K562 (cell line): Measurements from ENCODE around the gene DHRS11. TPM values are rescaled to one million over a fixed set of nuclear protein-coding genes. Genes with fewer than 3 reads are reported as not detected.

Source experiments
- ATAC-seq: fragments of 200-7000 bp; cut with Tn5 transposase; 3 replicates; pipeline ENCODE4 v1.9.1; 2020; ENCODE audit warnings: moderate library complexity
- BruUV-seq: library from RNA; stranded (reverse); fragments of 400-500 nt; replicated peaks from 2 replicates; lab custom pipeline; 2021; lab: Mats Ljungman, UMichigan
- CTCF ChIA-PET: fragments of 300-600 bp; formaldehyde crosslinking; extraction: SDS; loops from one replicate; lab custom pipeline; 2021; ENCODE audit warnings: low intra/inter-chr PET ratio; lab: Yijun Ruan, JAX
- POLR2A ChIA-PET: fragments of 300-600, 350-650 bp; sonication (Branson Sonifier 250); formaldehyde crosslinking; extraction: SDS; loops from one replicate; lab custom pipeline; 2021; ENCODE audit warnings: antibody characterized with exemption, inconsistent platforms; lab: Yijun Ruan, JAX
- DNase-seq, 4 experiments: peaks; one replicate each; pipeline versions ENCODE4 v3.0.0 to v3.0.0-alpha.2; 2011 to 2018; ENCODE audit warnings: low spot score in 3 of 4, mixed read lengths in 3 of 4; ENCODE audit errors: extremely low read depth in 1 of 4
- FAIRE-seq: peaks from 2 replicates; lab custom pipeline; 2011; peaks lifted over from hg19 to GRCh38; lab: Jason Lieb, UNC
- H2AFZ ChIP-seq: 2 replicates; pipeline ENCODE4 v1.6.0; 2011; ENCODE audit warnings: low read depth, low read length, control low read depth, inconsistent platforms
- H3K27ac ChIP-seq: fragments of 200-600 bp; 3 replicates; pipeline ENCODE4 v1.8.0; 2011; ENCODE audit warnings: low read depth, mild to moderate bottlenecking, control low read depth, inconsistent platforms, low read length, moderate library complexity, mixed read lengths; ENCODE audit errors: extremely low read depth
- H3K27me3 ChIP-seq, 2 experiments: fragments of 300-600 bp in 1 of 2; 2 replicates in 1 of 2; 3 replicates in 1 of 2; pipeline versions ENCODE4 v1.6.0 to v1.8.0; 2011; ENCODE audit warnings: inconsistent platforms in 2 of 2, low read length in 2 of 2, mild to moderate bottlenecking in 1 of 2, mixed read lengths in 1 of 2, moderate library complexity in 1 of 2; ENCODE audit not compliant: control insufficient read depth in 2 of 2, insufficient read depth in 2 of 2
- H3K36me3 ChIP-seq: fragments of 300-600 bp; 3 replicates; pipeline ENCODE4 v1.8.0; 2011; ENCODE audit warnings: mild to moderate bottlenecking, low read length, inconsistent platforms; ENCODE audit not compliant: control insufficient read depth, insufficient read depth
- H3K4me1 ChIP-seq, 2 experiments: fragments of 200-600 bp in 1 of 2; replicated peaks in 1 of 2; 2 replicates in 1 of 2; 3 replicates in 1 of 2; pipeline versions ENCODE4 v1.5.1 to v1.8.0; 2011; ENCODE audit warnings: inconsistent platforms in 2 of 2, low read length in 2 of 2, mild to moderate bottlenecking in 1 of 2, mixed read lengths in 1 of 2, moderate library complexity in 1 of 2; ENCODE audit not compliant: control insufficient read depth in 2 of 2, insufficient read depth in 2 of 2
- H3K4me2 ChIP-seq: 2 replicates; pipeline ENCODE4 v1.6.1; 2011; ENCODE audit warnings: low read length, control low read depth, inconsistent platforms, mixed read lengths; ENCODE audit not compliant: insufficient read depth
- H3K4me3 ChIP-seq: fragments of 200-600 bp; sonication (generic), shearing (Covaris generic); 2 replicates; pipeline ENCODE4 v1.5.1; 2016; ENCODE audit warnings: control low read depth, inconsistent platforms
- H3K79me2 ChIP-seq: fragments of 200-600 bp; 3 replicates; pipeline ENCODE4 v1.8.0; 2011; ENCODE audit warnings: low read length, inconsistent platforms; ENCODE audit not compliant: control insufficient read depth, insufficient read depth
- H3K9ac ChIP-seq, 2 experiments: 2 replicates each; pipeline versions ENCODE4 v1.6.0 to v1.6.1; 2011; ENCODE audit warnings: low read depth in 2 of 2, low read length in 2 of 2, control low read depth in 1 of 2, inconsistent platforms in 1 of 2, mild to moderate bottlenecking in 1 of 2, mixed read lengths in 1 of 2; ENCODE audit not compliant: insufficient read depth in 1 of 2
- H3K9me1 ChIP-seq: one replicate; pipeline ENCODE4 v1.6.0; 2011; ENCODE audit warnings: inconsistent platforms, mild to moderate bottlenecking, low read length, moderate library complexity; ENCODE audit not compliant: control insufficient read depth, insufficient read depth
- H3K9me3 ChIP-seq: replicated peaks from 2 replicates; pipeline ENCODE4 v1.5.1; 2011; ENCODE audit warnings: low read depth, low read length, inconsistent platforms; ENCODE audit not compliant: control insufficient read depth, insufficient read depth
- H4K20me1 ChIP-seq: replicated peaks from 2 replicates; pipeline ENCODE4 v1.6.1; 2011; ENCODE audit warnings: low read length, inconsistent platforms, mixed read lengths; ENCODE audit not compliant: control insufficient read depth, insufficient read depth
- ATF1 ChIP-seq, 2 experiments: fragments of 450-650 bp in 1 of 2; IDR thresholded peaks; 2 replicates each; pipeline ENCODE4 v1.6.1; 2016; ENCODE audit warnings: missing compliant biosample characterization in 1 of 2, missing genetic modification characterization in 1 of 2
- CEBPB ChIP-seq: fragments of 450-650 bp; IDR thresholded peaks from 2 replicates; pipeline ENCODE4 v1.6.1; 2016; ENCODE audit warnings: missing genetic modification characterization, missing compliant biosample characterization
- DACH1 ChIP-seq: fragments of 450-650 bp; IDR thresholded peaks from 2 replicates; pipeline ENCODE4 v1.6.1; 2018; ENCODE audit not compliant: partially characterized antibody
- DPF2 ChIP-seq: fragments of 450-650 bp; IDR thresholded peaks from 2 replicates; pipeline ENCODE4 v1.6.1; 2016
- ELF2 ChIP-seq: fragments of 250-450 bp; sonication (Bioruptor Pico); IDR thresholded peaks from 2 replicates; pipeline ENCODE4 v1.5.0; 2021; ENCODE audit warnings: mild to moderate bottlenecking
- LARP7 ChIP-seq: fragments of 450-650 bp; IDR thresholded peaks from 2 replicates; pipeline ENCODE4 v1.6.1; 2016
- NFIX ChIP-seq: fragments of 250-450 bp; sonication (Bioruptor Pico); IDR thresholded peaks from 2 replicates; pipeline ENCODE4 v1.4.0; 2020; ENCODE audit warnings: low read depth, mild to moderate bottlenecking, moderate library complexity
- NUFIP1 ChIP-seq: fragments of 450-650 bp; IDR thresholded peaks from 2 replicates; pipeline ENCODE4 v1.6.1; 2018; ENCODE audit not compliant: partially characterized antibody
- POLR2AphosphoS5 ChIP-seq: IDR thresholded peaks from 2 replicates; pipeline ENCODE4 v1.6.1; 2011; ENCODE audit warnings: mild to moderate bottlenecking, low read depth, low read length, moderate library complexity; ENCODE audit not compliant: control insufficient read depth, insufficient read depth
- RBM22 ChIP-seq: fragments of 200-400 bp; formaldehyde crosslinking; IDR thresholded peaks from 2 replicates; pipeline ENCODE4 v1.6.1; 2018; ENCODE audit warnings: low read length, low read depth; ENCODE audit not compliant: poor library complexity, severe bottlenecking
- ZC3H4 ChIP-seq: sonication (generic); formaldehyde crosslinking; IDR thresholded peaks from 2 replicates; pipeline ENCODE4 v1.9.0; 2021; ENCODE audit warnings: missing genetic modification reagents, borderline replicate concordance
- ZNF121 ChIP-seq: sonication (generic); formaldehyde crosslinking; conservative IDR thresholded peaks from 2 replicates; pipeline ENCODE4 v1.8.0; 2022; ENCODE audit warnings: missing genetic modification reagents
- ZNF561 ChIP-seq: fragments of 450-650 bp; formaldehyde crosslinking; conservative IDR thresholded peaks from 2 replicates; pipeline ENCODE4 v1.4.0; 2020; ENCODE audit warnings: mild to moderate bottlenecking, moderate library complexity
- WGBS: fragments of 100-300 bp; shearing (Covaris generic); methylation state at CpG from one replicate; pipeline ENCODE4 v1.1.6; 2016; ENCODE audit warnings: low coverage, mixed read lengths; ENCODE audit not compliant: insufficient coverage; ENCODE audit errors: missing lambda C conversion rate; 5-methylcytosine and 5-hydroxymethylcytosine counted together
- in situ Hi-C: fragments of 300-500 bp; cut with MboI; formaldehyde crosslinking; loops from 4 replicates; pipeline ENCODE4 v1.15.0; 2018; ENCODE audit warnings: inconsistent platforms, mixed read lengths
- intact Hi-C: fragments of 100-400 bp; cut with micrococcal nuclease; formaldehyde crosslinking; loops from 2 replicates; pipeline ENCODE4 v1.14.2; 2022
- polyA plus RNA-seq, 8 experiments: library from polyadenylated mRNA; depleted of rRNA in 4 of 8; stranded (reverse) in 5 of 8; unstranded in 3 of 8; fragments of >200 nt; fragmentation: Nextera tagmentation in 2 of 8; fragmentation: Illumina TruSeq in 1 of 8; extraction: Ambion mirVana in 2 of 8; extraction: Trizol in 1 of 8; gene quantifications; 2 replicates each; pipeline versions ENCODE4 v1.2.1 to v1.2.3, GENCODE V29; 2011 to 2014; ENCODE audit warnings: inconsistent platforms in 1 of 8, missing spikeins in 1 of 8
- total RNA-seq, 7 experiments: library from RNA; depleted of rRNA in 6 of 7; stranded (reverse); fragments of >200 nt in 6 of 7; fragmentation: Illumina TruSeq in 2 of 7; extraction: Trizol in 2 of 7; gene quantifications; 2 replicates each; pipeline versions ENCODE4 v1.2.1 to v1.2.3, GENCODE V29; 2011 to 2021; ENCODE audit warnings: low replicate concordance in 1 of 7
- TF ChIP-seq, protein P1 (sequence below): fragments of 250-450 bp; sonication (Bioruptor Pico); IDR thresholded peaks from 2 replicates; pipeline ENCODE4 v1.8.0; 2021; ENCODE audit warnings: mild to moderate bottlenecking, moderate library complexity

DHRS11 gene
- total and polyA plus RNA-seq, 9 of the 15 experiments (the other 6 are each of a cell fraction or from before 2014, with no cell fraction given) = 15.2 to 123 (median 59.8) TPM

DNA sequence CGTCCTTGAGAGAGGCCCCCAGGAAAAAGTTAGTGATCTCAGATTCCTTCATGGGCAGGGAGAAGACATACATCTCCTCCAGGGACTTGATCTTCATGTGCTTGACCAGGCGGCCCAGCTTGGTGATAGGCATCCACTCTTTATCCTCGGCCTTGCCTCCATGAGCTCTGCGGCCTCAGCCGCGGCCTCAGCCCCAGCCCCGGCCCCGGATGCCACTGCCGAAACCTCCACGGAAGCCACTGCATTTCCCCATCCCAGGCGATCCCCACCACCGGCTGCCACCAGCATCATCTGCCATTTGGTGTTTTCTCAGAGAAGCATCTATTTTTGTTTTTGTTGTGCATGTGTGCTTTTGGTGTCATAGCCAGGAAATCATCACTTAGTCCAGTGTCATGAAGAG, 16.7 kb upstream of the DHRS11 start:
- DNase-seq (no peak), FAIRE-seq (no peak), ATAC-seq (no peak)
- Histone ChIP-seq H3K4me3 (no peak overlapping the region), H3K4me1 (peaks cover 0 to 6% of the 10 kb centered on the region in 2 experiments; a peak in 2 of 5 replicates), H3K9me1 (no peaks in the 10 kb centered on the region), H3K27me3 (no peaks in the 10 kb centered on the region), H2AFZ (no peak overlapping the region), H4K20me1 (no peaks in the 10 kb centered on the region), H3K4me2 (no peak overlapping the region), H3K79me2 (peaks cover 26% of the 10 kb centered on the region), H3K9ac (no peak overlapping the region), H3K9me3 (no peaks in the 10 kb centered on the region), H3K36me3 (peaks cover 74% of the 10 kb centered on the region), H3K27ac (no peak overlapping the region)
- 87% methylated on average over 4 of the region's 12 CpGs for whole genome bisulfite sequencing
- in situ Hi-C loops (no loop called here), intact Hi-C loops (no loop called here)
- POLR2A ChIA-PET = interaction anchor here (0.6 to 1.4 kb wide), 2 partner anchors 10 to 11 kb away, joined by 3 read pairs; no protein-coding TSS in a partner anchor
- CTCF ChIA-PET = no interaction called here
- no TSS peak for BruUV-seq
- TF ChIP-seq DACH1 (no peak), RBM22 (peak; percentile 35), DPF2 (no peak), NFIX (no peak)

DNA sequence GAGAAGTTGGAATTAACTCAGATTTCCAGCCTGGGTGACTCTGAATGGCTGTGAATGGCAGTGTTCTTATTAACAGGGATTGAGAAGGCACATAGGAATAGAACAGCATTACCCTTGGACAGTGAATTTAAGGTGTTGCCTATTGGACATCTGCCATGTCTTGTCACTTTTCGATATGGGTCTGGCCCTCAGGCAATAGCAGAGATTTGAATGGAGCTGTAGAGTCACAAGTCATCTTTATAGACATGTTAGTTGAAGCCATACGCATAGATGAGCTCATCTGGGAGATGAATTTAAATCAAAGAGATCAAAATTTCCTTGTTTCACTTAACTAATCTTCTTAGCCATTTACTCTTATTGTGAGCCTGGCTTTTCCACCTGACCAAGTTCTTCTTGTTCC, 14.9 kb upstream of the DHRS11 start:
- H3K4me2 ChIP-seq = no peak overlapping the region
- no peak for TF ChIP-seq ATF1 (CRISPR knock-in tag; IDR thresholded peaks at IDR 0.05)
- TF ChIP-seq ATF1 (tag; IDR thresholded peaks at IDR 0.05) = no peak
- TF ChIP-seq ELF2 (CRISPR knock-in tag) = no peak
- no peak for TF ChIP-seq ZNF561 (CRISPR knock-in tag)
- TF ChIP-seq ZNF121 (CRISPR knock-in tag) = no peak
- TF ChIP-seq, protein P1, sequence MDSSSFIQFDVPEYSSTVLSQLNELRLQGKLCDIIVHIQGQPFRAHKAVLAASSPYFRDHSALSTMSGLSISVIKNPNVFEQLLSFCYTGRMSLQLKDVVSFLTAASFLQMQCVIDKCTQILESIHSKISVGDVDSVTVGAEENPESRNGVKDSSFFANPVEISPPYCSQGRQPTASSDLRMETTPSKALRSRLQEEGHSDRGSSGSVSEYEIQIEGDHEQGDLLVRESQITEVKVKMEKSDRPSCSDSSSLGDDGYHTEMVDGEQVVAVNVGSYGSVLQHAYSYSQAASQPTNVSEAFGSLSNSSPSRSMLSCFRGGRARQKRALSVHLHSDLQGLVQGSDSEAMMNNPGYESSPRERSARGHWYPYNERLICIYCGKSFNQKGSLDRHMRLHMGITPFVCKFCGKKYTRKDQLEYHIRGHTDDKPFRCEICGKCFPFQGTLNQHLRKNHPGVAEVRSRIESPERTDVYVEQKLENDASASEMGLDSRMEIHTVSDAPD (CRISPR knock-in tag) = no peak
- TF ChIP-seq CEBPB = no peak
- no peak for TF ChIP-seq ZC3H4
- no peak for TF ChIP-seq POLR2AphosphoS5
- TF ChIP-seq NUFIP1 = no peak
- no peak for TF ChIP-seq LARP7
- H2AFZ ChIP-seq = no peak overlapping the region
- H4K20me1 ChIP-seq = no peaks in the 10 kb centered on the region
- H3K79me2 ChIP-seq = peaks cover 25% of the 10 kb centered on the region
- ChIA-PET CTCF (no interaction called here), POLR2A (interaction anchor here (0.6 kb wide), 1 partner anchor 19 kb away, joined by 3 read pairs; no protein-coding TSS in a partner anchor)
- in situ Hi-C loops = no loop called here
- no TSS peak for BruUV-seq
- H3K4me1 ChIP-seq = peaks cover 0 to 6% of the 10 kb centered on the region in 2 experiments; a peak in 2 of 5 replicates
- no peak for FAIRE-seq
- intact Hi-C loops = no loop called here
- no peak for ATAC-seq
- no peak for DNase-seq
- no peak overlapping the region for H3K27ac ChIP-seq
- no peaks in the 10 kb centered on the region for H3K9me3 ChIP-seq
- 79% methylated on average over 2 of the region's 2 CpGs for WGBS
- no peak overlapping the region for H3K9ac ChIP-seq
- no peaks in the 10 kb centered on the region for H3K27me3 ChIP-seq
- H3K36me3 ChIP-seq = peaks cover 79% of the 10 kb centered on the region
- H3K9me1 ChIP-seq = no peaks in the 10 kb centered on the region
- H3K4me3 ChIP-seq = no peak overlapping the region
